HepG2 (cell line): ENCODE results near the gene PLA2G4C.

Source experiments
- ELF1 ChIP-seq: sonication (generic); formaldehyde crosslinking; IDR thresholded peaks from 2 replicates; pipeline ENCODE4 v1.4.0; 2020; ENCODE audit warnings: missing genetic modification reagents
- EP300 ChIP-seq, 3 experiments: sonication (generic) in 1 of 3; formaldehyde crosslinking in 1 of 3; IDR thresholded peaks; 2 replicates each; pipeline versions ENCODE4 v1.5.1 to v1.6.1; 2011 to 2020; ENCODE audit warnings: low read depth in 2 of 3, low read length in 2 of 3, borderline replicate concordance in 1 of 3, improper control_type of control experiment in 1 of 3, mild to moderate bottlenecking in 1 of 3, missing genetic modification reagents in 1 of 3, moderate library complexity in 1 of 3
- MAFF ChIP-seq: IDR thresholded peaks from 2 replicates; pipeline ENCODE4 v1.6.1; 2011; ENCODE audit warnings: low read depth, low read length, improper control_type of control experiment
- RXRA ChIP-seq: sonication (generic); formaldehyde crosslinking; IDR thresholded peaks from 2 replicates; pipeline ENCODE4 v1.5.1; 2020; ENCODE audit warnings: missing genetic modification reagents
- SMAD3 ChIP-seq: sonication (generic); formaldehyde crosslinking; IDR thresholded peaks from 2 replicates; pipeline ENCODE4 v1.4.0; 2020; ENCODE audit warnings: missing genetic modification reagents
- SP1 ChIP-seq, 2 experiments: fragments of 450-650 bp in 1 of 2; sonication (generic) in 1 of 2; formaldehyde crosslinking in 1 of 2; IDR thresholded peaks; 2 replicates each; pipeline versions ENCODE4 v1.4.0 to v1.6.1; 2016 to 2020; ENCODE audit warnings: missing genetic modification reagents in 1 of 2
- ZNF232 ChIP-seq: sonication (generic); formaldehyde crosslinking; IDR thresholded peaks from 2 replicates; pipeline ENCODE4 v1.4.0; 2020; ENCODE audit warnings: missing genetic modification reagents, borderline replicate concordance
- TF ChIP-seq, protein P1 (sequence below): sonication (generic); formaldehyde crosslinking; IDR thresholded peaks from 2 replicates; pipeline ENCODE4 v1.5.1; 2020; ENCODE audit warnings: mild to moderate bottlenecking, moderate library complexity, missing genetic modification reagents
- TF ChIP-seq, protein P2 (sequence below): IDR thresholded peaks from 2 replicates; pipeline ENCODE4 v1.6.1; 2012; ENCODE audit warnings: inconsistent platforms
- TF ChIP-seq, protein P3 (sequence below): IDR thresholded peaks from 2 replicates; pipeline ENCODE4 v1.6.1; 2012; ENCODE audit warnings: low read length, improper control_type of control experiment
- TF ChIP-seq, protein P4 (sequence below): sonication (generic); formaldehyde crosslinking; IDR thresholded peaks from 2 replicates; pipeline ENCODE4 v1.4.0; 2020; ENCODE audit warnings: missing genetic modification reagents, borderline replicate concordance
- TF ChIP-seq, protein P5 (sequence below): IDR thresholded peaks from 2 replicates; pipeline ENCODE4 v1.6.1; 2016; ENCODE audit warnings: missing genetic modification reagents, missing compliant biosample characterization
- TF ChIP-seq, protein P6 (sequence below): sonication (generic); formaldehyde crosslinking; IDR thresholded peaks from 2 replicates; pipeline ENCODE4 v1.5.0; 2020; ENCODE audit warnings: mild to moderate bottlenecking, missing genetic modification reagents, moderate library complexity

DNA sequence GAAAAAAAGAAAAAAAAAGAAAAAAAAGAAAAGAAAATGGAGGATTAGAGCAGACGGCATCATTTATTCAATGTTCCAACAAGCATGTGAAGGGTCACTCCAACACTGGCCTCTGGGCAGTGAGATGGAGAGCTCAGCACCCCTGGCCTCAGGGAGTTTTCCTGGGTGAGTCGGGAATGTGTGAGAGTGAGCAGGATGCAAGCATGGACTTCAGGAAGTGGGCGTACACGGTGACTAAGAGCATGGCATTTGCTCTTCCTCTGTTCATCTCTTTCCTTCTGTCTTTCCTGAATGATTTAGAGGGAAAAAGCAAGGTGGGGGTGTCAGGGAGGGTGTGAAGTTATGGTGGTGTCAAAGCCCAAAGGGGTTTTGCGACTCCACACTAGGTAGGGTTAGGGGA, 66.1 kb downstream of the PLA2G4C start:
- TF ChIP-seq RXRA (CRISPR knock-in tag) (no peak), ZNF232 (CRISPR knock-in tag) (no peak), ELF1 (CRISPR knock-in tag) (no peak), SMAD3 (no peak), SP1 (IDR thresholded peaks at IDR 0.05) (no peak), SP1 (CRISPR knock-in tag; IDR thresholded peaks at IDR 0.05) (no peak), MAFF (no peak), EP300 (IDR thresholded peaks at IDR 0.05; ENCODE audit: low read depth in 2 of 2, low read length in 2 of 2) (no peak), EP300 (CRISPR knock-in tag; IDR thresholded peaks at IDR 0.05; ENCODE audit: borderline replicate concordance) (no peak)
- TF ChIP-seq, protein P1, sequence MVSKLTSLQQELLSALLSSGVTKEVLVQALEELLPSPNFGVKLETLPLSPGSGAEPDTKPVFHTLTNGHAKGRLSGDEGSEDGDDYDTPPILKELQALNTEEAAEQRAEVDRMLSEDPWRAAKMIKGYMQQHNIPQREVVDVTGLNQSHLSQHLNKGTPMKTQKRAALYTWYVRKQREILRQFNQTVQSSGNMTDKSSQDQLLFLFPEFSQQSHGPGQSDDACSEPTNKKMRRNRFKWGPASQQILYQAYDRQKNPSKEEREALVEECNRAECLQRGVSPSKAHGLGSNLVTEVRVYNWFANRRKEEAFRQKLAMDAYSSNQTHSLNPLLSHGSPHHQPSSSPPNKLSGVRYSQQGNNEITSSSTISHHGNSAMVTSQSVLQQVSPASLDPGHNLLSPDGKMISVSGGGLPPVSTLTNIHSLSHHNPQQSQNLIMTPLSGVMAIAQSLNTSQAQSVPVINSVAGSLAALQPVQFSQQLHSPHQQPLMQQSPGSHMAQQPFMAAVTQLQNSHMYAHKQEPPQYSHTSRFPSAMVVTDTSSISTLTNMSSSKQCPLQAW (CRISPR knock-in tag): no peak
- TF ChIP-seq, protein P2, sequence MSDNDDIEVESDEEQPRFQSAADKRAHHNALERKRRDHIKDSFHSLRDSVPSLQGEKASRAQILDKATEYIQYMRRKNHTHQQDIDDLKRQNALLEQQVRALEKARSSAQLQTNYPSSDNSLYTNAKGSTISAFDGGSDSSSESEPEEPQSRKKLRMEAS: no peak
- TF ChIP-seq, protein P3, sequence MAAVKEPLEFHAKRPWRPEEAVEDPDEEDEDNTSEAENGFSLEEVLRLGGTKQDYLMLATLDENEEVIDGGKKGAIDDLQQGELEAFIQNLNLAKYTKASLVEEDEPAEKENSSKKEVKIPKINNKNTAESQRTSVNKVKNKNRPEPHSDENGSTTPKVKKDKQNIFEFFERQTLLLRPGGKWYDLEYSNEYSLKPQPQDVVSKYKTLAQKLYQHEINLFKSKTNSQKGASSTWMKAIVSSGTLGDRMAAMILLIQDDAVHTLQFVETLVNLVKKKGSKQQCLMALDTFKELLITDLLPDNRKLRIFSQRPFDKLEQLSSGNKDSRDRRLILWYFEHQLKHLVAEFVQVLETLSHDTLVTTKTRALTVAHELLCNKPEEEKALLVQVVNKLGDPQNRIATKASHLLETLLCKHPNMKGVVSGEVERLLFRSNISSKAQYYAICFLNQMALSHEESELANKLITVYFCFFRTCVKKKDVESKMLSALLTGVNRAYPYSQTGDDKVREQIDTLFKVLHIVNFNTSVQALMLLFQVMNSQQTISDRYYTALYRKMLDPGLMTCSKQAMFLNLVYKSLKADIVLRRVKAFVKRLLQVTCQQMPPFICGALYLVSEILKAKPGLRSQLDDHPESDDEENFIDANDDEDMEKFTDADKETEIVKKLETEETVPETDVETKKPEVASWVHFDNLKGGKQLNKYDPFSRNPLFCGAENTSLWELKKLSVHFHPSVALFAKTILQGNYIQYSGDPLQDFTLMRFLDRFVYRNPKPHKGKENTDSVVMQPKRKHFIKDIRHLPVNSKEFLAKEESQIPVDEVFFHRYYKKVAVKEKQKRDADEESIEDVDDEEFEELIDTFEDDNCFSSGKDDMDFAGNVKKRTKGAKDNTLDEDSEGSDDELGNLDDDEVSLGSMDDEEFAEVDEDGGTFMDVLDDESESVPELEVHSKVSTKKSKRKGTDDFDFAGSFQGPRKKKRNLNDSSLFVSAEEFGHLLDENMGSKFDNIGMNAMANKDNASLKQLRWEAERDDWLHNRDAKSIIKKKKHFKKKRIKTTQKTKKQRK: no peak
- TF ChIP-seq, protein P4, sequence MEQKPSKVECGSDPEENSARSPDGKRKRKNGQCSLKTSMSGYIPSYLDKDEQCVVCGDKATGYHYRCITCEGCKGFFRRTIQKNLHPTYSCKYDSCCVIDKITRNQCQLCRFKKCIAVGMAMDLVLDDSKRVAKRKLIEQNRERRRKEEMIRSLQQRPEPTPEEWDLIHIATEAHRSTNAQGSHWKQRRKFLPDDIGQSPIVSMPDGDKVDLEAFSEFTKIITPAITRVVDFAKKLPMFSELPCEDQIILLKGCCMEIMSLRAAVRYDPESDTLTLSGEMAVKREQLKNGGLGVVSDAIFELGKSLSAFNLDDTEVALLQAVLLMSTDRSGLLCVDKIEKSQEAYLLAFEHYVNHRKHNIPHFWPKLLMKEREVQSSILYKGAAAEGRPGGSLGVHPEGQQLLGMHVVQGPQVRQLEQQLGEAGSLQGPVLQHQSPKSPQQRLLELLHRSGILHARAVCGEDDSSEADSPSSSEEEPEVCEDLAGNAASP (CRISPR knock-in tag): no peak
- TF ChIP-seq, protein P5, sequence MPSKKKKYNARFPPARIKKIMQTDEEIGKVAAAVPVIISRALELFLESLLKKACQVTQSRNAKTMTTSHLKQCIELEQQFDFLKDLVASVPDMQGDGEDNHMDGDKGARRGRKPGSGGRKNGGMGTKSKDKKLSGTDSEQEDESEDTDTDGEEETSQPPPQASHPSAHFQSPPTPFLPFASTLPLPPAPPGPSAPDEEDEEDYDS (CRISPR knock-in tag): no peak
- TF ChIP-seq, protein P6, sequence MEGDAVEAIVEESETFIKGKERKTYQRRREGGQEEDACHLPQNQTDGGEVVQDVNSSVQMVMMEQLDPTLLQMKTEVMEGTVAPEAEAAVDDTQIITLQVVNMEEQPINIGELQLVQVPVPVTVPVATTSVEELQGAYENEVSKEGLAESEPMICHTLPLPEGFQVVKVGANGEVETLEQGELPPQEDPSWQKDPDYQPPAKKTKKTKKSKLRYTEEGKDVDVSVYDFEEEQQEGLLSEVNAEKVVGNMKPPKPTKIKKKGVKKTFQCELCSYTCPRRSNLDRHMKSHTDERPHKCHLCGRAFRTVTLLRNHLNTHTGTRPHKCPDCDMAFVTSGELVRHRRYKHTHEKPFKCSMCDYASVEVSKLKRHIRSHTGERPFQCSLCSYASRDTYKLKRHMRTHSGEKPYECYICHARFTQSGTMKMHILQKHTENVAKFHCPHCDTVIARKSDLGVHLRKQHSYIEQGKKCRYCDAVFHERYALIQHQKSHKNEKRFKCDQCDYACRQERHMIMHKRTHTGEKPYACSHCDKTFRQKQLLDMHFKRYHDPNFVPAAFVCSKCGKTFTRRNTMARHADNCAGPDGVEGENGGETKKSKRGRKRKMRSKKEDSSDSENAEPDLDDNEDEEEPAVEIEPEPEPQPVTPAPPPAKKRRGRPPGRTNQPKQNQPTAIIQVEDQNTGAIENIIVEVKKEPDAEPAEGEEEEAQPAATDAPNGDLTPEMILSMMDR (CRISPR knock-in tag): no peak
